PC-3 (cell line): ENCODE data around the gene CRACR2B. TPM values are rescaled to one million over a fixed set of nuclear protein-coding genes. Genes with fewer than 3 reads are reported as not detected.

Experiments
- ATAC-seq: fragments of 200-7000 bp; cut with Tn5 transposase; 2 replicates; pipeline ENCODE4 v1.9.1; 2020; ENCODE audit warnings: mild to moderate bottlenecking, moderate library complexity
- BruUV-seq: library from RNA; stranded (reverse); fragments of 400-500 nt; replicated peaks from 2 replicates; lab custom pipeline; 2021; lab: Mats Ljungman, UMichigan
- CTCF ChIA-PET: fragments of 300-600 bp; sonication (Branson Sonifier 250); formaldehyde crosslinking; loops from one replicate; lab custom pipeline; 2022; ENCODE audit warnings: antibody characterized with exemption; lab: Charles Lee
- POLR2A ChIA-PET: fragments of 300-600 bp; sonication (Branson Sonifier 250); formaldehyde crosslinking; loops from one replicate; lab custom pipeline; 2022; ENCODE audit warnings: antibody characterized with exemption; ENCODE audit not compliant: unreplicated experiment; lab: Charles Lee
- DNase-seq: peaks from one replicate; pipeline ENCODE4 v3.0.0-alpha.2; 2015
- H2AFZ ChIP-seq: fragments of 300-600 bp; sonication (generic); 2 replicates; pipeline ENCODE4 v1.6.0; 2016; ENCODE audit warnings: antibody characterized with exemption, low read length
- H3F3A ChIP-seq: fragments of 300-600 bp; sonication (generic); one replicate; pipeline ENCODE4 v1.6.0; 2017; ENCODE audit warnings: antibody characterized with exemption, low read length, control low read depth, mild to moderate bottlenecking; ENCODE audit not compliant: unreplicated experiment
- H3K27ac ChIP-seq: fragments of 300-600 bp; sonication (generic); 2 replicates; pipeline ENCODE4 v1.5.1; 2016; ENCODE audit warnings: mild to moderate bottlenecking, low read length
- H3K27me3 ChIP-seq: fragments of 300-600 bp; sonication (generic); 2 replicates; pipeline ENCODE4 v1.6.1; 2016; ENCODE audit warnings: low read length, mixed read lengths
- H3K36me3 ChIP-seq: fragments of 300-600 bp; sonication (generic); 2 replicates; pipeline ENCODE4 v1.6.1; 2016; ENCODE audit warnings: low read depth, mixed run types, low read length, mixed read lengths
- H3K4me1 ChIP-seq: fragments of 300-600 bp; sonication (generic); 2 replicates; pipeline ENCODE4 v1.5.1; 2016; ENCODE audit warnings: low read length; ENCODE audit not compliant: insufficient read depth
- H3K4me2 ChIP-seq: fragments of 300-600 bp; sonication (generic); 2 replicates; pipeline ENCODE4 v1.6.0; 2016; ENCODE audit warnings: low read length
- H3K4me3 ChIP-seq: fragments of 300-600 bp; sonication (generic); 2 replicates; pipeline ENCODE4 v1.5.1; 2016; ENCODE audit warnings: mild to moderate bottlenecking, low read length, mixed read lengths
- H3K79me2 ChIP-seq: fragments of 300-600 bp; sonication (generic); 2 replicates; pipeline ENCODE4 v1.6.1; 2017; ENCODE audit warnings: low read length, mixed read lengths
- H3K9ac ChIP-seq: fragments of 300-600 bp; sonication (generic); 2 replicates; pipeline ENCODE4 v1.6.0; 2016; ENCODE audit warnings: mild to moderate bottlenecking, low read length
- H3K9me2 ChIP-seq: fragments of 300-600 bp; sonication (generic); replicated peaks from 2 replicates; pipeline ENCODE4 v1.6.1; 2016; ENCODE audit warnings: mixed run types, low read length, mixed read lengths
- H3K9me3 ChIP-seq: fragments of 300-600 bp; sonication (generic); 2 replicates; pipeline ENCODE4 v1.6.1; 2016; ENCODE audit warnings: low read length, mixed read lengths
- H4K20me1 ChIP-seq: fragments of 300-600 bp; sonication (generic); 2 replicates; pipeline ENCODE4 v1.6.1; 2016; ENCODE audit warnings: low read length, mixed read lengths
- EZH2 ChIP-seq: fragments of 300-600 bp; sonication (generic); IDR thresholded peaks from one replicate; pipeline ENCODE4 v1.6.1; 2017; ENCODE audit warnings: antibody characterized with exemption, mild to moderate bottlenecking, low read length; ENCODE audit not compliant: unreplicated experiment
- EZH2phosphoT487 ChIP-seq: fragments of 300-600 bp; sonication (generic); IDR thresholded peaks from 2 replicates; pipeline ENCODE4 v1.6.1; 2018; ENCODE audit warnings: mild to moderate bottlenecking, antibody characterized with exemption, low read length, borderline replicate concordance
- intact Hi-C: fragments of 100-400 bp; cut with micrococcal nuclease; formaldehyde crosslinking; loops from 2 replicates; pipeline ENCODE4 v1.9.0; 2023
- total RNA-seq: library from RNA; depleted of rRNA; stranded (reverse); fragments of >200 nt; gene quantifications from 2 replicates; pipeline ENCODE4 v1.2.3, GENCODE V29; 2014
- TF ChIP-seq, protein P1 (sequence below): fragments of 300-600 bp; sonication (generic); conservative IDR thresholded peaks from 2 replicates; pipeline ENCODE4 v1.5.1; 2017; ENCODE audit warnings: antibody characterized with exemption, low read depth, mild to moderate bottlenecking, low read length

The CRACR2B gene
- total RNA-seq, 1 experiment from 2014 or later, result 10.6 TPM

DNA sequence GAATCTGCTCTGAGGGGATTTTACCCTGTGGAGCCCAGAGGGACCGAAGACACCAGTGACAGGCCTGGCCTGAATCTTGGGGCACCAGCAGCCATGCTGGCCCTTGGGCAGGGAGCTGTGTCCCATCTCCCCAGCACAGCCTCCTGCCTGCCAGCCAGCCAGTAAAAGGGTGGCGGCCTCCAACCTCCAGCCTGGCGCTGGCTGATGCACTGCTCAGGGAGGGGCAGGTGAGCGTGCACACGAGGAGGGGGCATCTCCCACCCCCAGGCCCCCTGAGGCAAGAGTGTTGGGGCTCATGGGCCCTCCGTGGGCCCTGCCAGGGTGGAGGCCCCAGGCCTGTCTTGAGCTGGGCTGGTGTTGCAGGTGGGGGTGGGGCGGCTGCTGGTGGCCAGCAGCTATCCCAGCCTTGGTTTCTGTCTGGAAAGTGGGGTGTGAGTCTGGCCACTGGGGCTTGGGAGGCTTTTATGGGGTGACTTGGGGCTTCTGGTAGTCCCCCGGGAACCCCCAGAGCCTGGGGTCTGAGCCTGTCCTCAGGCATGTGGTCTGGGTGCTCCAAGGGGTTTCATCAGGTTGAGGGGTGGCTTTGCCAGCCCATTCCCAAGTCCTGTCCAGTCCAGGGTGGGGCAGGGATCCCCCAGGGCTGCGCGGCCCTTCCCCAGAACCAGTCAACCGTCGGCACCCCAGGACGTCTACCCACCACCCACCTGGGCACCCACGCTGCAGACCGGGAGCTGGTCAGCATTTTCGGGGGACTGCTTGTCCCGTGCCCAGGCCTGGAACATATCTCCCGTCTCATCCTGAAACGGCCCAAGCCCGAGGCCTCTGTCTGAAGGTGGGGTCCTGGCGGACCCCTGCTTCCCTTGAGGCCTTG lies 32.8 kb downstream of the CRACR2B start:
- no peaks in the 10 kb centered on the region for H3K79me2 ChIP-seq
- H2AFZ ChIP-seq, result no peak overlapping the region
- H3K4me2 ChIP-seq, result no peak overlapping the region
- H3K4me1 ChIP-seq, result no peaks in the 10 kb centered on the region
- H3K27me3 ChIP-seq, result no peaks in the 10 kb centered on the region
- BruUV-seq, result no TSS peak
- ATAC-seq, result no peak
- H4K20me1 ChIP-seq, result no peaks in the 10 kb centered on the region
- H3K9ac ChIP-seq, result no peak overlapping the region
- H3K9me3 ChIP-seq, result no peaks in the 10 kb centered on the region
- no peak for TF ChIP-seq EZH2
- H3K36me3 ChIP-seq, result no peaks in the 10 kb centered on the region
- H3K9me2 ChIP-seq, result no peaks in the 10 kb centered on the region
- DNase-seq, result no peak
- ChIA-PET POLR2A (no interaction called here), CTCF (no interaction called here)
- H3K27ac ChIP-seq, result no peak overlapping the region
- intact Hi-C loops, result no loop called here
- no peak overlapping the region for H3K4me3 ChIP-seq
- H3F3A ChIP-seq, result no peaks in the 10 kb centered on the region

DNA sequence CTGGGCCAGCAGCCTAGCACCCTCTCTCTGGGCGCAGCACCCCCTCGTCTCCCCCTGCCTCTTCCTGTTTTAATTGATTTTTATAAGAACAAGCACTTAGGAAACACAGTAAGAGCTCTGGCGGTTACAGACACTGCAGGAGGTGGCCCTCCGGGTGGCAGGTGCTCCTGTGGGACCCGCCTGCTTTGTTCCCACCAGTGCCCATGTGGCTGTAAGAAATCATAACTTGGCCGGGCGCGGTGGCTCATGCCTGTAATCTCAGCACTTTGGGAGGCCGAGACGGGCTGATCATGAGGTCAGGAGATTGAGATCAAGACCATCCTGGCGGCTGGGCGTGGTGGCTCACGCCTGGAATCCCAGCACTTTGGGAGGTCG lies 33.4 kb downstream of the CRACR2B start:
- POLR2A ChIA-PET, result no interaction called here
- Histone ChIP-seq H3K4me3 (no peak overlapping the region), H3F3A (no peaks in the 10 kb centered on the region), H3K27ac (no peak overlapping the region), H3K36me3 (no peaks in the 10 kb centered on the region), H2AFZ (no peak overlapping the region), H3K4me1 (no peaks in the 10 kb centered on the region), H3K9me2 (no peaks in the 10 kb centered on the region), H3K79me2 (no peaks in the 10 kb centered on the region), H3K27me3 (no peaks in the 10 kb centered on the region), H3K9me3 (no peaks in the 10 kb centered on the region), H4K20me1 (no peaks in the 10 kb centered on the region), H3K4me2 (no peak overlapping the region), H3K9ac (no peak overlapping the region)
- no peak for ATAC-seq
- TF ChIP-seq EZH2 (no peak), EZH2phosphoT487 (no peak)
- TF ChIP-seq, protein P1, sequence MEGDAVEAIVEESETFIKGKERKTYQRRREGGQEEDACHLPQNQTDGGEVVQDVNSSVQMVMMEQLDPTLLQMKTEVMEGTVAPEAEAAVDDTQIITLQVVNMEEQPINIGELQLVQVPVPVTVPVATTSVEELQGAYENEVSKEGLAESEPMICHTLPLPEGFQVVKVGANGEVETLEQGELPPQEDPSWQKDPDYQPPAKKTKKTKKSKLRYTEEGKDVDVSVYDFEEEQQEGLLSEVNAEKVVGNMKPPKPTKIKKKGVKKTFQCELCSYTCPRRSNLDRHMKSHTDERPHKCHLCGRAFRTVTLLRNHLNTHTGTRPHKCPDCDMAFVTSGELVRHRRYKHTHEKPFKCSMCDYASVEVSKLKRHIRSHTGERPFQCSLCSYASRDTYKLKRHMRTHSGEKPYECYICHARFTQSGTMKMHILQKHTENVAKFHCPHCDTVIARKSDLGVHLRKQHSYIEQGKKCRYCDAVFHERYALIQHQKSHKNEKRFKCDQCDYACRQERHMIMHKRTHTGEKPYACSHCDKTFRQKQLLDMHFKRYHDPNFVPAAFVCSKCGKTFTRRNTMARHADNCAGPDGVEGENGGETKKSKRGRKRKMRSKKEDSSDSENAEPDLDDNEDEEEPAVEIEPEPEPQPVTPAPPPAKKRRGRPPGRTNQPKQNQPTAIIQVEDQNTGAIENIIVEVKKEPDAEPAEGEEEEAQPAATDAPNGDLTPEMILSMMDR, result no peak
- no TSS peak for BruUV-seq
- intact Hi-C loops, result no loop called here
- DNase-seq, result no peak
- CTCF ChIA-PET, result no interaction called here

DNA sequence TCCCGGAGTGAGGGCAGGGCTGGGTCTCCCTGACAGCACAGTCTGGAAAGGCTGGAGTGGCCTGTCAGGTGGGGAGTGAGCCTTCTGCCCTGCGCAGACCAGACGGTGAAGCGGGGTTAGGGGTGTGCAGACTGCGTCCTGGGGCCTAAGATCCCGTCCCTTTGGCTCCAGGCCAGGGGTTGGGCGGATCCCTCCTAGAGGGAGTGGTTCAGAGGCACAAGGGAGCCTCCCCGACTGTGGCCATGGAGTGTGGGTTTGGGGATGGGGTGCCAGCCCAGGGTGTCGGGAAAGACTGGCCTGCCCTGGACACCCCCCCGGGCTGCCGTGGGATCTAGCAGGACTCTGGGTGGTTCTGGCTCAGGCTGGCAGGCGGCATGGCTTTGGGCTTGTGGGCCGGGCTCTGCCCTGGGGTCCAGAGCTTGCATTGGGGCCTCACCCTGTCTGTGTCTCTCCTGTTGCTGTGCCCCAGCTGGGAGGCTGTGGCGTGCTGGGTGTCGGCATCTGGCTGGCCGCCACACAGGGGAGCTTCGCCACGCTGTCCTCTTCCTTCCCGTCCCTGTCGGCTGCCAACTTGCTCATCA lies 34.5 kb downstream of the CRACR2B start:
- TF ChIP-seq, protein P1, result no peak

More for the DNA sequence above, 34.5 kb downstream of the CRACR2B start:
- CTCF ChIA-PET, result no interaction called here
- H2AFZ ChIP-seq, result no peak overlapping the region
- H3K27me3 ChIP-seq, result no peaks in the 10 kb centered on the region
- intact Hi-C loops, result no loop called here
- no peaks in the 10 kb centered on the region for H3K79me2 ChIP-seq
- POLR2A ChIA-PET, result no interaction called here
- no peak overlapping the region for H3K4me3 ChIP-seq
- DNase-seq, result no peak
- no peak overlapping the region for H3K9ac ChIP-seq
- H3K9me2 ChIP-seq, result no peaks in the 10 kb centered on the region
- H3K27ac ChIP-seq, result no peak overlapping the region
- H3K9me3 ChIP-seq, result no peaks in the 10 kb centered on the region
- BruUV-seq, result no TSS peak
- H3K36me3 ChIP-seq, result no peaks in the 10 kb centered on the region
- no peak for ATAC-seq
- H4K20me1 ChIP-seq, result no peaks in the 10 kb centered on the region
- no peaks in the 10 kb centered on the region for H3F3A ChIP-seq
- no peaks in the 10 kb centered on the region for H3K4me1 ChIP-seq
- no peak overlapping the region for H3K4me2 ChIP-seq
